Measurements from ENCODE around the gene TADA3. TPM values are rescaled to one million over a fixed set of nuclear protein-coding genes. Genes with fewer than 3 reads are reported as not detected.

TADA3 gene
- total and polyA plus RNA-seq, 2 donors (not counting 3 experiments of a cell fraction or from before 2014, with no cell fraction given): 27.8 to 31.0 TPM

- peaks cover 0 to 7% of the 10 kb centered on the region in 2 experiments for H3K36me3 ChIP-seq (ENCODE audit: control insufficient read depth in 2 of 2, extremely low read depth in 1 of 2, insufficient read depth in 2 of 2, low read length in 2 of 2)
- no peak for FAIRE-seq
- TF ChIP-seq POLR2AphosphoS5 (IDR thresholded peaks at IDR 0.05; ENCODE audit: insufficient read depth, low read depth, low read length): no peak
- no peak for TF ChIP-seq MYC (IDR thresholded peaks at IDR 0.05; ENCODE audit: low read depth, low read length)
- TF ChIP-seq POLR2A (IDR thresholded peaks at IDR 0.05; ENCODE audit: low read depth, low read length): no peak
- no peak for TF ChIP-seq CTCF (IDR thresholded peaks at IDR 0.05; ENCODE audit: extremely low read depth in 1 of 2, insufficient read depth in 1 of 2, low read depth in 1 of 2, low read length in 2 of 2)
- no peak for TF ChIP-seq JUN (IDR thresholded peaks at IDR 0.05; ENCODE audit: borderline replicate concordance, insufficient read depth, insufficient read length, low read depth)
- TF ChIP-seq FOS (IDR thresholded peaks at IDR 0.05; ENCODE audit: borderline replicate concordance, insufficient read depth, low read length): no peak
- TF ChIP-seq, protein P1, sequence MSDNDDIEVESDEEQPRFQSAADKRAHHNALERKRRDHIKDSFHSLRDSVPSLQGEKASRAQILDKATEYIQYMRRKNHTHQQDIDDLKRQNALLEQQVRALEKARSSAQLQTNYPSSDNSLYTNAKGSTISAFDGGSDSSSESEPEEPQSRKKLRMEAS (IDR thresholded peaks at IDR 0.05; ENCODE audit: insufficient read depth, insufficient read length): no peak
- TF ChIP-seq GATA2 (IDR thresholded peaks at IDR 0.05; ENCODE audit: insufficient read depth, insufficient read length, low read depth, low read length): no peak
- no peak for TF ChIP-seq EZH2 (IDR thresholded peaks at IDR 0.05; ENCODE audit: borderline replicate concordance, low read depth, low read length, severe bottlenecking)
These were observed 7.3 kb downstream of the TADA3 start for GRCh38 chr3:9784965-9785364.

More at GRCh38 chr3:9784965-9785364, 7.3 kb downstream of the TADA3 start:
- intact Hi-C loops (cut with micrococcal nuclease) (no loop called here), dilution Hi-C loops (cut with MboI; ENCODE audit: extremely low pct_ligation_motif_present, low sequenced_read_pairs) (no loop called here)
- DNase-seq (ENCODE audit: low read depth, low spot score): no peak
- Histone ChIP-seq H3K27me3 (ENCODE audit: control insufficient read depth in 2 of 2, insufficient read depth in 2 of 2, low read length in 2 of 2) (no peaks in the 10 kb centered on the region), H3K79me2 (ENCODE audit: control insufficient read depth, insufficient read depth, low read length) (no peaks in the 10 kb centered on the region), H3K27ac (ENCODE audit: insufficient read depth, low read depth, low read length) (no peak overlapping the region), H3K9me3 (replicated peaks; ENCODE audit: control insufficient read depth, insufficient read depth, low read length) (no peaks in the 10 kb centered on the region), H3K4me1 (ENCODE audit: control insufficient read depth, extremely low read depth, insufficient read depth, low read length) (no peaks in the 10 kb centered on the region), H3K9me1 (replicated peaks; ENCODE audit: control insufficient read depth, extremely low read depth, insufficient read depth, low read length) (no peaks in the 10 kb centered on the region), H3K9ac (replicated peaks; ENCODE audit: extremely low read depth, insufficient read depth, low read length) (no peak overlapping the region), H2AFZ (ENCODE audit: low read depth, low read length) (no peak overlapping the region), H3K4me3 (replicated peaks in 1 of 3; ENCODE audit: insufficient read depth in 1 of 3, low read depth in 1 of 3, low read length in 3 of 3) (no peak overlapping the region), H3K4me2 (ENCODE audit: insufficient read depth, low read length) (no peak overlapping the region), H4K20me1 (replicated peaks; ENCODE audit: control insufficient read depth, extremely low read depth, insufficient read depth, low read length) (no peaks in the 10 kb centered on the region)
- ChIA-PET POLR2A (no interaction called here), CTCF (no interaction called here)
- BruUV-seq (replicated peaks): no TSS peak
